Measurements from ENCODE around the gene XPNPEP2. TPM values are rescaled to one million over a fixed set of nuclear protein-coding genes. Genes with fewer than 3 reads are reported as not detected.
"Not testable (repeated sequence)": the region's sequence is repeated elsewhere in the genome, so short reads cannot be mapped to it uniquely, and the experiment has no call there.

Gene XPNPEP2
- total and polyA plus RNA-seq, 5 donors, result 1.3 to 4.1 (median 2.5) TPM

DNA sequence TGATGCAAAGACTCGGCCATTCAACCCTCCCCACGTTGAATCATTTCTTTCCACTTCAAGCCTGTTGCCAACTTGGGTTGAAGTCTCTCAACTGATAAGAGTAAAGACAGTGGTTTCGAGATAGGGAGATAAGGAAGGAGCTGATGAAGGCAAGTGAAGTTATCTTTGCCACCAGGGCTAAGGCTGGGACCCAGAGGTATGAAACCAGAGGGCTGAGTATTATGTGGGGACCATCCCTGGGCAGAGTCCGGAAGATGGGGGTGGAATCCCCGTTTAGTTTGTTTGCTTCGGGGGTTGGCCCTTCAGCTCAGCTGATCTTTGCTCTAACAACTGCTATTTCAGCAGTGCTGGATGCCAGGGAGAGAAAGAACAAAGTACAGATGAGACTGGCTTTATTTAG, 2.3 kb upstream of the XPNPEP2 start:
- 77% methylated on average over 6 of the region's 6 CpGs for WGBS

DNA sequence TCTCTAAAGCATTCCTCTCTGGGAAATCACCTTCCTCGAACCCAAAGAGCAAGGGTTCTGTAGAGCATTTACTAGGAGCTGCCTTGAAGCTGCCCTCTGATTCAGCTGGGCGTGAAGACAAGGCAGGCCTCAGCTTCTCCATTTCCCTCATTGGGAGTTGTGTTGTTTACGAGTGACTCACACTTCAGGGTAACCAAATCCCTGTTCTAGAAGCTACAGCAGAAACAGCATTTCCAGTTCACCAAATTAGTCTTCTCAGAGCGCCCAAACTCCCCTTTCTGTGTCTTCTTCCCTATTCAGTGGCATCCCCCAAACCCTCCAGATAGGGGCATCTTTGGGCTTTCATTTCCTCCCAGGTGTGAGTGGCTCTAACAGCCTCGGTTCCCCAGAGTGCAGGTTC, 863 bp upstream of the XPNPEP2 start:
- no peaks in the 10 kb centered on the region for H3K27me3 ChIP-seq (ENCODE audit: control insufficient read depth, insufficient read depth)
- H3K4me3 ChIP-seq (ENCODE audit: low read length), result no peak overlapping the region
- intact Hi-C loops (cut with DNase I), result no loop called here
- DNase-seq (no peak), ATAC-seq (peak; percentile 52 to 62)
- H3K27ac ChIP-seq (ENCODE audit: low read length), result peak overlapping the region; percentile 75
- no peaks in the 10 kb centered on the region for H3K9me3 ChIP-seq (ENCODE audit: control insufficient read depth, low read length)
- WGBS, result 72% methylated on average over 5 of the region's 5 CpGs
- peaks cover 5% of the 10 kb centered on the region for H3K4me1 ChIP-seq (ENCODE audit: control insufficient read depth, insufficient read depth, low read length)

More for the DNA sequence above, 2.3 kb upstream of the XPNPEP2 start:
- ATAC-seq (no peak), DNase-seq (no peak)
- no peaks in the 10 kb centered on the region for H3K27me3 ChIP-seq (ENCODE audit: control insufficient read depth, insufficient read depth)
- no peak overlapping the region for H3K27ac ChIP-seq (ENCODE audit: low read length)
- intact Hi-C loops (cut with DNase I), result no loop called here
- H3K4me3 ChIP-seq (ENCODE audit: low read length), result no peak overlapping the region
- peaks cover 5% of the 10 kb centered on the region for H3K4me1 ChIP-seq (ENCODE audit: control insufficient read depth, insufficient read depth, low read length)
- no peaks in the 10 kb centered on the region for H3K9me3 ChIP-seq (ENCODE audit: control insufficient read depth, low read length)

DNA sequence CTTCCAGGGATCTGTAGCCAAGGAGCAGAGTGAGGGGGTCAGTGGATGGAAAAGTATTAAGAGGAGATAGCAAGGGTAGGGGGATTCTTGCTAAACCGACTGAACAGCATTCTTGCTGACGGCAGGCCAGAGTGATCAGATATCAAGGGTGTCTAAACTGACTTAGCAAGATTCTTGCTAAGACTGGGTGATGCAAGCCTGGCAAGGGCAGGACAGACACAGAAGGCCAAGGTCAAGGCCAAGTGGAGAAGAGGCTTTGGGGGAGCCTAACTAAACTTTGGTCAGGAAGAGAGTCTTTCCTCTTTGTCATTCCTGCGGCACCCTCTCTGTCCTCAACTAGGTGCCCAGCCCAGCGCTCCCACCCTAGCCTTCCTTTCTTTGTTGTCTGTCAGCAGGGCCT, 799 bp downstream of the XPNPEP2 start:
- DNase-seq, result peak in 1 of 3 donors; percentile 29
- H3K9me3 ChIP-seq (ENCODE audit: control insufficient read depth, low read length), result no peaks in the 10 kb centered on the region
- intact Hi-C loops (cut with DNase I), result no loop called here

DNA sequence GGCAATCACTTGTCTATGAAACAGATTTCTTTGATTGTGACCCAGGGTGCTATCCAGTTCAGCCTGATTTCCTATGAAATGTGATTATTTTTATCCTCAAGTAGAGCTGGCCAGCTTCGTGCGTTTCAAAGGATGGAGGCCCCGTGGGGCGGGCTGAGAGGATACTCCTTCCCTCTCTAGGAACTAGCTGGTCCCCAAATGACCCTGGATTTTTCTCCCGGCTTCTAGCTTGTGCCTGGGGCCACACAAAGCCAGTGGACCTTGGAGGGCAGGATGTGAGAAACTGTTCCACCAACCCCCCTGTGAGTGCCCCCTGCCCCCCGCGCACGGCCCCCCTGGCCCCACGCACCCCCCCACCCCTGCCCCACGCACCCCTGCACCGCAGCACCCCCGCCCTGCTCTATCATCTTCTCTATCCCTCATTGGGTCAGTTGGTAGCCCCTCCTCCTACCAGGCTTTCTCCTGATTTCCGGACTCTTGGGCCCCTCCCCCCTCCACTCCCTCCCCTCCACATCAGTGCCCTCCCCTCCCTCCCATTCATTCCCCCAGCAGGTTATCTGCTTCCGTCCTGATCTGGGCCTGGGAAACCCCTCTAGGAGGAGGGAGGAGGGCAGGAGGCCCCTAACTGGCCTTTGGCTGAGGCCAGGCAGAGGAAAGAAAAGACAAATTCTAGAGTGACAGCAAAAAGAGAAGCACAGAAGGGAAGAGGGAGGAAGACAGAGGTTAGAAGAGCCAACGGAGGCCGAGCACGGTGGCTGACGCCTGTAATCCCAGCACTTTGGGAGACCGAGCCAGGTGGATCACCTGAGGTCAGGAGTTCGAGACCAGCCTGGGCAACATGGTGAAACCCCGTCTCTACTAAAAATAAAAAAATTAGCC, 3.3 kb downstream of the XPNPEP2 start:
- intact Hi-C loops (cut with DNase I), result no loop called here
- DNase-seq (no peak), ATAC-seq (peak in 1 of 2 donors; percentile 45)
- Histone ChIP-seq H3K27me3 (ENCODE audit: control insufficient read depth, insufficient read depth) (no peaks in the 10 kb centered on the region), H3K4me3 (ENCODE audit: low read length) (no peak overlapping the region), H3K9me3 (ENCODE audit: control insufficient read depth, low read length) (no peaks in the 10 kb centered on the region), H3K4me1 (ENCODE audit: control insufficient read depth, insufficient read depth, low read length) (peaks cover 5% of the 10 kb centered on the region), H3K27ac (ENCODE audit: low read length) (no peak overlapping the region)
- WGBS, result 28% methylated on average over 21 of the region's 21 CpGs

More for the DNA sequence above, 799 bp downstream of the XPNPEP2 start:
- Histone ChIP-seq H3K4me3 (ENCODE audit: low read length) (no peak overlapping the region), H3K27me3 (ENCODE audit: control insufficient read depth, insufficient read depth) (no peaks in the 10 kb centered on the region), H3K4me1 (ENCODE audit: control insufficient read depth, insufficient read depth, low read length) (peaks cover 5% of the 10 kb centered on the region), H3K27ac (ENCODE audit: low read length) (peak overlapping the region; percentile 27)
- no peak for ATAC-seq
- WGBS, result 74% methylated on average over 4 of the region's 4 CpGs

DNA sequence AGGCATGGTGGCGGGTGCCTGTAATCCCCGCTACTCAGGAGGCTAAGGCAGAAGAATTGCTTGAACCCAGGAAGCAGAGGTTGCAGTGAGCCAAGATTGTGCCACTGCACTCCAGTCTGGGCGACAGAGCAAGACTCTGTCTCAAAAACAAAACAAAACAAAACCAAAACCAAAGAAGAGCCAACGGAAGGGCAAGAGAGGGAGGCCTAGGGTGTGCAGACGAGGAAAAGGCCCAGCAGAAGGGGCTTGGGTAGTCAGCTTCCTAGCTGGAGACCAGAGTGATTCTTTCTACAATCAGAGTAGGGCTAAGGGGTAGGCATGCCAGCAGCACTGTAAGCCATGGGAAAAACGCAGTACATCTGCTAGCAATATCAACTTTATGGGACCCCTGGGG, 4.0 kb downstream of the XPNPEP2 start:
- H3K27me3 ChIP-seq (ENCODE audit: control insufficient read depth, insufficient read depth); ATAC-seq; H3K9me3 ChIP-seq (ENCODE audit: control insufficient read depth, low read length); DNase-seq; H3K27ac ChIP-seq (ENCODE audit: low read length); intact Hi-C loops (cut with DNase I); H3K4me1 ChIP-seq (ENCODE audit: control insufficient read depth, insufficient read depth, low read length); H3K4me3 ChIP-seq (ENCODE audit: low read length): not testable (repeated sequence)
- 85% methylated on average over 6 of the region's 6 CpGs for WGBS

DNA sequence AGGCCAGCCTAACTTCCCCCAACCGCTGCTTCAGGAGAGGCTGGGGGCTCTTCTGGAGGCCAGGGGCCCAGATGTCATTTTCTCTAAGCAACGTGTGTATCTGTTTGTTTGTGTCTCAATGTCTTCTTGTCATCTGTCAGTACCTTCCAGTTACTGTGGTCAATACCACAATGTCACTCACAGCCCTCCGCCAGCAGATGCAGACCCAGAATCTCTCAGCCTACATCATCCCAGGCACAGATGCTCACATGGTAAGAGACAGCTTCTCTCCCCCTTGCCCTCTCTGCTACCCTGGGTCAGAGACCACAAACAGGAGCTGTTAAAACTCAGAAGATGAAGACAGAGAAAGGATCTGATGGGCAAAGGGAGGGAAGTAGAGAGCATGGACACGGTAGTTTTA, 5.0 kb downstream of the XPNPEP2 start:
- peaks cover 4% of the 10 kb centered on the region for H3K4me1 ChIP-seq (ENCODE audit: control insufficient read depth, insufficient read depth, low read length)
- 73% methylated on average over 4 of the region's 4 CpGs for WGBS
- no peak overlapping the region for H3K27ac ChIP-seq (ENCODE audit: low read length)
- no peaks in the 10 kb centered on the region for H3K9me3 ChIP-seq (ENCODE audit: control insufficient read depth, low read length)
- H3K27me3 ChIP-seq (ENCODE audit: control insufficient read depth, insufficient read depth), result no peaks in the 10 kb centered on the region
- H3K4me3 ChIP-seq (ENCODE audit: low read length), result no peak overlapping the region
- no peak for ATAC-seq
- no peak for DNase-seq
- intact Hi-C loops (cut with DNase I), result no loop called here

DNA sequence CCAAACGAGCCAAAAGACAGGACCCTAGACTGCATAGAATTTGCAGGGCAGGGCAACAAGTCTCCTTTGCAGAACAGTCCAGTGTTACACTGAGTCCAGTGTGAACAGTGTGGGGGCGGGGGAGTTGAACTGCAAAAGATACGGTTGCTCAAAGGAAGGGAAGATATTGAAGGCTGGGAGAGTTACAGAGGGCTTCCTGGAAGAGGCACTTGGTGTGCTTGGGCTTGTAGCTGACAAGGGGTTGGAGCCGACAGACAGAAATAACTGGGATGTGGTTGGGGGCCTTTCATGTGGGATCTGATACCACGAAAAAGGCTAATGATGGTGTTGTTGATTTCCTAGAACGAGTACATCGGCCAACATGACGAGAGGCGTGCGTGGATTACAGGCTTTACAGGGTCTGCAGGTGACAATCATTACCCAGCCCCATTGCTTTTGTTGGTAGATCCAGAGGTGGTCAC, 6.1 kb downstream of the XPNPEP2 start:
- no peak overlapping the region for H3K27ac ChIP-seq (ENCODE audit: low read length)
- no peak for ATAC-seq
- H3K4me3 ChIP-seq (ENCODE audit: low read length), result no peak overlapping the region
- intact Hi-C loops (cut with DNase I), result no loop called here
- whole genome bisulfite sequencing, result 86% methylated on average over 10 of the region's 10 CpGs
- H3K27me3 ChIP-seq (ENCODE audit: control insufficient read depth, insufficient read depth), result no peaks in the 10 kb centered on the region
- no peaks in the 10 kb centered on the region for H3K9me3 ChIP-seq (ENCODE audit: control insufficient read depth, low read length)
- no peaks in the 10 kb centered on the region for H3K4me1 ChIP-seq (ENCODE audit: control insufficient read depth, insufficient read depth, low read length)
- DNase-seq, result no peak

DNA sequence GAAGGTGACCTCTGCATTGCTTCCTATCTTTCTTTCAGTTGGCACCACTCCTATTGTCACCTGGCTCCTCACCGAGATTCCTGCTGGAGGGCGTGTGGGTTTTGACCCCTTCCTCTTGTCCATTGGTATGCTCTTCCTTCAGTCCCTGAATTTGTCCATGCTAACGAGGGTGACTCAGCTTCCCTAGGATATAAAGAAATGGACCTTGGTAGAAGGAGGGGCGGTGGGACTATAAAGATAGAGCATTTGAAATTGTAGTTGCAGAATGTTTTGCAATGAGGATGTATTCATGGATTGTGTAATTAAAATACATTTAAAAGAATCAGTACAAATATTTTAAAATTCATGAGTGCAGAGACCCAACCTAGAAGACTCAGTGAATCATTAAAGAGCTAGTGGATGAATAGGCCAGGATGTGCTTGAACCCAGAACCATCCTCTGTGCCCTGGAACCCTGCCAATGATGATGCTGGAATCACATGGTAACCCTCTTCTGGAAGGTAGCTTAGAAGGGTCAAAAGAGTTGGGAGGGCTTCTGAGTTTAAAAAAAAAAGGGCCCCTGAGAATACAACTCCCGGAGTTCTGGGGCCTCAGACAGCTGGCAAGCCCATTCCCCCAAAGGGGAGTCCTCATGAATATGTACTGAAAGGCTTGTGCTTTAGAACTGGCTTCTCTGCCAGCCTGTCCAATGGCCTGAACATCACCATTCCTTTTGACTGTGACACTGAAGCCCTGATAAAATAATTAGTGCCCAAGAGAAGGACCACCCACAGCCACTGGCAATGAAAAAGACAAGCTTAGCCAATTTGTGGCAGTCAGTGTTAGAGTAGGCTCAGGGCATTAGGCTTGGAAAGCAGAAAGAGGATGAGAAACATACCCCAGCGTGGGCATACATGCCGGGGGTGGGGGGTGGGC, 8.0 kb downstream of the XPNPEP2 start:
- Histone ChIP-seq H3K27me3 (ENCODE audit: control insufficient read depth, insufficient read depth) (no peaks in the 10 kb centered on the region), H3K4me1 (ENCODE audit: control insufficient read depth, insufficient read depth, low read length) (no peaks in the 10 kb centered on the region), H3K9me3 (ENCODE audit: control insufficient read depth, low read length) (no peaks in the 10 kb centered on the region), H3K27ac (ENCODE audit: low read length) (no peak overlapping the region), H3K4me3 (ENCODE audit: low read length) (no peak overlapping the region)
- WGBS, result 81% methylated on average over 7 of the region's 7 CpGs
- DNase-seq (no peak), ATAC-seq (no peak)
- intact Hi-C loops (cut with DNase I), result no loop called here

DNA sequence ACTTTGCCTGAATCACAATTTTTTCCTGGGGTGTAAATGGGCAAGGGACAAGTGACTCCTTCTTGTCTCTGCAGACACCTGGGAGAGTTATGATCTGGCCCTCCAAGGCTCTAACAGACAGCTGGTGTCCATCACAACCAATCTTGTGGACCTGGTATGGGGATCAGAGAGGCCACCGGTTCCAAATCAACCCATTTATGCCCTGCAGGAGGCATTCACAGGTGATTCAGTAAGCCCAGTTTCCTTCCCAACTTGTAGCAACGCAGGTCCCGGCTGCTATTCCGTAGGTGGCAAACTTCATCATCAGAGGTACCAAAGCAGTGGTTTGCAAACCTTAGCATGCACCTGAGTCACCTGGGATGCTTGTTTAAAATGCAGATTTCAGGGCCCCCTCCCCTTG, 8.8 kb downstream of the XPNPEP2 start:
- DNase-seq, result no peak
- 82% methylated on average over 4 of the region's 4 CpGs for WGBS

DNA sequence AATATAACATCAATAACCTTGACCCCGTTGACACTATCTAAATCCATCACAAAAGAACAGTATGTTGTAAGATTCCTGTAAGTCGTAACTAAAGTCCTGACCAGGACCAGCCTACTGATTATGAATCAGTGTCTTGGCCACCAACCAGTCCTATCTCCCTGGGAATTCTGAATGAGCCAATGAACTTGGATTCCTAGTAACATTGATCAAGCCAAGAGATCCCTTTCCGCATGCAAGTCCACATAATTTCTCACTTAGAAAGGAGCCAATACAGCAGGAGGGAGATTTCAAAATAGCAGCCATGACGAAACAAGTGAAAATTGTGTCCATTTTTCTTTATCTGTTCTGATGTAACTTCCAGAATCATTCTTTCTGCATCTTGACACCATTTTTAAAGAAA, 9.5 kb downstream of the XPNPEP2 start:
- ATAC-seq (peak; percentile 77 to 85), DNase-seq (no peak)
- no peaks in the 10 kb centered on the region for H3K27me3 ChIP-seq (ENCODE audit: control insufficient read depth, insufficient read depth)
- H3K9me3 ChIP-seq (ENCODE audit: control insufficient read depth, low read length), result no peaks in the 10 kb centered on the region
- H3K27ac ChIP-seq (ENCODE audit: low read length), result no peak overlapping the region
- no peaks in the 10 kb centered on the region for H3K4me1 ChIP-seq (ENCODE audit: control insufficient read depth, insufficient read depth, low read length)
- H3K4me3 ChIP-seq (ENCODE audit: low read length), result no peak overlapping the region
- intact Hi-C loops (cut with DNase I), result no loop called here
- 51% methylated on average over 4 of the region's 4 CpGs for WGBS

More for the DNA sequence above, 8.8 kb downstream of the XPNPEP2 start:
- Histone ChIP-seq H3K4me1 (ENCODE audit: control insufficient read depth, insufficient read depth, low read length) (no peaks in the 10 kb centered on the region), H3K27me3 (ENCODE audit: control insufficient read depth, insufficient read depth) (no peaks in the 10 kb centered on the region), H3K27ac (ENCODE audit: low read length) (no peak overlapping the region), H3K9me3 (ENCODE audit: control insufficient read depth, low read length) (no peaks in the 10 kb centered on the region), H3K4me3 (ENCODE audit: low read length) (no peak overlapping the region)
- no peak for ATAC-seq
- intact Hi-C loops (cut with DNase I), result no loop called here

DNA sequence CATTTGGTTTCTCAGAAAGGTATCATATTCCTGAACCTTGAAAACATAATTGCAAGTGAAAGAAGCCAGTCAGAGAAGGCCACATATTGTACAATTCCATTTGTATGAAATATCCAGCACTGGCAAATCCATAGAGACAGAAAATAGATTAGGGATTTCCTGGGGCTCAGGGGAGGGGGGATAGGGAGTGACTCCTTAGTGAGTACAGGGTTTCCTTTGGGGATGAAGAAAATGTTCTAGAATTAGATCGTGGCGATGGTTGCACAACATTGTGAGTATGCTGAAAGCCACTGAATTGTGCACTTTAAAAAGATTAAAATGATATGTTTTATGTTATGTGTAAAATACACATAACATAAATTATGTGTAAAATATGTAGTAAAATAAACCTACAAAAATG, 10.3 kb downstream of the XPNPEP2 start:
- WGBS, result 46% methylated on average over 2 of the region's 2 CpGs
- intact Hi-C loops (cut with DNase I), result no loop called here
- no peak overlapping the region for H3K27ac ChIP-seq (ENCODE audit: low read length)
- no peaks in the 10 kb centered on the region for H3K27me3 ChIP-seq (ENCODE audit: control insufficient read depth, insufficient read depth)
- no peak for DNase-seq
- H3K4me1 ChIP-seq (ENCODE audit: control insufficient read depth, insufficient read depth, low read length), result no peaks in the 10 kb centered on the region
- ATAC-seq, result peak; percentile 39 to 56
- no peaks in the 10 kb centered on the region for H3K9me3 ChIP-seq (ENCODE audit: control insufficient read depth, low read length)
- no peak overlapping the region for H3K4me3 ChIP-seq (ENCODE audit: low read length)
